Measurements from ENCODE around the gene SERGEF. TPM values are rescaled to one million over a fixed set of nuclear protein-coding genes. Genes with fewer than 3 reads are reported as not detected.

Gene SERGEF
- polyA plus RNA-seq, 3 donors = 14.3 to 33.7 (median 33.3) TPM

GRCh38 chr11:17876827-17877226, 136.0 kb downstream of the SERGEF start:
- Mint-ChIP-seq H3K4me1 (no peaks in the 10 kb centered on the region), H3K27me3 (ENCODE audit: low read depth in 3 of 3) (no peaks in the 10 kb centered on the region), H3K4me3 (no peak overlapping the region), H3K36me3 (peaks cover 19 to 21% of the 10 kb centered on the region in 2 donors), H3K9me3 (no peaks in the 10 kb centered on the region), H3K27ac (peak overlapping the region in 2 of 7 donors; percentile 58 to 77)
- Histone ChIP-seq H4K20me1 (ENCODE audit: insufficient read depth, low read length) (no peaks in the 10 kb centered on the region), H3K27me3 (ENCODE audit: control insufficient read depth in 2 of 2, insufficient read depth in 2 of 2, low read length in 2 of 2) (no peaks in the 10 kb centered on the region), H3K36me3 (replicated peaks in 1 of 2; ENCODE audit: control insufficient read depth in 1 of 2, insufficient read depth in 2 of 2, low read length in 2 of 2) (peaks cover 0 to 17% of the 10 kb centered on the region in 2 donors), H3K9me3 (replicated peaks in 1 of 2; ENCODE audit: control insufficient read depth in 1 of 2, insufficient read depth in 1 of 2, low read length in 2 of 2) (no peaks in the 10 kb centered on the region), H3K4me3 (replicated peaks in 1 of 3; ENCODE audit: low read depth in 2 of 3, low read length in 3 of 3) (no peak overlapping the region), H3K27ac (ENCODE audit: low read depth in 1 of 2, low read length in 2 of 2) (no peak overlapping the region), H3K9ac (ENCODE audit: insufficient read depth, low read length, poor library complexity, severe bottlenecking) (no peak overlapping the region), H2AFZ (ENCODE audit: insufficient read depth, low read depth, low read length, poor library complexity, severe bottlenecking) (no peak overlapping the region), H3K79me2 (ENCODE audit: insufficient read depth, low read length) (no peaks in the 10 kb centered on the region), H3K4me2 (replicated peaks; ENCODE audit: extremely low read depth, low read length, poor library complexity, severe bottlenecking) (no peak overlapping the region), H3K4me1 (ENCODE audit: control insufficient read depth in 1 of 2, insufficient read depth in 2 of 2, low read length in 2 of 2) (no peaks in the 10 kb centered on the region)
- WGBS (ENCODE audit: insufficient coverage) = 100% methylated on average over 3 of the region's 3 CpGs
- intact Hi-C loops (cut with micrococcal nuclease) = no loop called here
- no peak for DNase-seq
- no peak for TF ChIP-seq CTCF (IDR thresholded peaks at IDR 0.05)

GRCh38 chr11:17875891-17876290, 137.0 kb downstream of the SERGEF start:
- H3K36me3 ChIP-seq (replicated peaks in 1 of 2; ENCODE audit: control insufficient read depth in 1 of 2, insufficient read depth in 2 of 2, low read length in 2 of 2) = peaks cover 0 to 17% of the 10 kb centered on the region in 2 donors
- TF ChIP-seq CTCF (IDR thresholded peaks at IDR 0.05) = no peak
- no peak overlapping the region for H3K4me3 ChIP-seq (replicated peaks in 1 of 3; ENCODE audit: low read depth in 2 of 3, low read length in 3 of 3)
- no peak for DNase-seq
- no peak overlapping the region for H2AFZ ChIP-seq (ENCODE audit: insufficient read depth, low read depth, low read length, poor library complexity, severe bottlenecking)
- H3K4me3 Mint-ChIP-seq = no peak overlapping the region
- no peaks in the 10 kb centered on the region for H3K27me3 ChIP-seq (ENCODE audit: control insufficient read depth in 2 of 2, insufficient read depth in 2 of 2, low read length in 2 of 2)
- H3K27ac Mint-ChIP-seq = no peak overlapping the region
- no peak overlapping the region for H3K4me2 ChIP-seq (replicated peaks; ENCODE audit: extremely low read depth, low read length, poor library complexity, severe bottlenecking)
- intact Hi-C loops (cut with micrococcal nuclease) = no loop called here
- peaks cover 19 to 21% of the 10 kb centered on the region in 2 donors for H3K36me3 Mint-ChIP-seq
- no peak overlapping the region for H3K27ac ChIP-seq (ENCODE audit: low read depth in 1 of 2, low read length in 2 of 2)
- no peaks in the 10 kb centered on the region for H3K4me1 ChIP-seq (ENCODE audit: control insufficient read depth in 1 of 2, insufficient read depth in 2 of 2, low read length in 2 of 2)
- no peaks in the 10 kb centered on the region for H3K27me3 Mint-ChIP-seq (ENCODE audit: low read depth in 3 of 3)
- no peaks in the 10 kb centered on the region for H3K4me1 Mint-ChIP-seq
- no peaks in the 10 kb centered on the region for H3K9me3 ChIP-seq (replicated peaks in 1 of 2; ENCODE audit: control insufficient read depth in 1 of 2, insufficient read depth in 1 of 2, low read length in 2 of 2)
- H3K9me3 Mint-ChIP-seq = no peaks in the 10 kb centered on the region
- H3K9ac ChIP-seq (ENCODE audit: insufficient read depth, low read length, poor library complexity, severe bottlenecking) = no peak overlapping the region
- no peaks in the 10 kb centered on the region for H3K79me2 ChIP-seq (ENCODE audit: insufficient read depth, low read length)
- no peaks in the 10 kb centered on the region for H4K20me1 ChIP-seq (ENCODE audit: insufficient read depth, low read length)

Data from CD14-positive monocyte (primary cell).